22Rv1 (cell line): ENCODE measurements around the gene ABCC4.

Source experiments
- H3K27ac ChIP-seq: fragments of 450-650 bp; 2 replicates; pipeline ENCODE4 v1.5.1; 2017
- CTCF ChIP-seq: fragments of 450-650 bp; IDR thresholded peaks from 2 replicates; pipeline ENCODE4 v1.5.1; 2017; ENCODE audit warnings: mild to moderate bottlenecking
- ZFX ChIP-seq: fragments of 450-650 bp; IDR thresholded peaks from 2 replicates; pipeline ENCODE4 v1.6.1; 2017; ENCODE audit warnings: antibody characterized with exemption, borderline replicate concordance

ABCC4 gene

GRCh38 chr13:95328386-95328785 is 27.1 kb upstream of the ABCC4 start:
- TF ChIP-seq CTCF (no peak), ZFX (no peak)
- no peak overlapping the region for H3K27ac ChIP-seq

- TF ChIP-seq ZFX (no peak), CTCF (no peak)
- no peak overlapping the region for H3K27ac ChIP-seq
Measured at GRCh38 chr13:95327190-95327589, 25.9 kb upstream of the ABCC4 start.

- H3K27ac ChIP-seq: no peak overlapping the region
- TF ChIP-seq CTCF (no peak), ZFX (no peak)
Measured at GRCh38 chr13:95326695-95327094, 25.4 kb upstream of the ABCC4 start.

GRCh38 chr13:95325485-95325884 is 24.2 kb upstream of the ABCC4 start:
- no peak overlapping the region for H3K27ac ChIP-seq
- TF ChIP-seq CTCF (no peak), ZFX (no peak)

- H3K27ac ChIP-seq: no peak overlapping the region
- TF ChIP-seq CTCF (no peak), ZFX (no peak)
Measured at GRCh38 chr13:95323930-95324662, 22.8 kb upstream of the ABCC4 start.

- no peak for TF ChIP-seq CTCF
- TF ChIP-seq ZFX: no peak
Measured at GRCh38 chr13:95319551-95320274, 18.5 kb upstream of the ABCC4 start.

More at GRCh38 chr13:95319551-95320274, 18.5 kb upstream of the ABCC4 start:
- H3K27ac ChIP-seq: no peak overlapping the region
